Urinary bladder (tissue), 4 donors: ENCODE results near the gene FMR1. TPM values are rescaled to one million over a fixed set of nuclear protein-coding genes. Genes with fewer than 3 reads are reported as not detected.

Source experiments
- DNase-seq: peaks from one replicate; pipeline ENCODE4 v3.0.0-alpha.2; 2015; ENCODE audit errors: extremely low spot score
- H3K27ac ChIP-seq: one replicate; pipeline ENCODE4 v1.5.1; 2013; ENCODE audit warnings: low read depth, mild to moderate bottlenecking, moderate library complexity
- H3K36me3 ChIP-seq: one replicate; pipeline ENCODE4 v1.6.1; 2013; ENCODE audit warnings: mild to moderate bottlenecking, moderate library complexity; ENCODE audit not compliant: insufficient read depth
- H3K4me1 ChIP-seq: one replicate; pipeline ENCODE4 v1.6.1; 2013; ENCODE audit warnings: mild to moderate bottlenecking, moderate library complexity; ENCODE audit not compliant: insufficient read depth
- H3K4me3 ChIP-seq: one replicate; pipeline ENCODE4 v1.5.1; 2013; ENCODE audit warnings: low read depth, low read length
- WGBS: extraction: QIAGEN DNeasy Blood & Tissue Kit; methylation state at CpG from one replicate; pipeline ENCODE4 v1.1.7; 2013; 5-methylcytosine and 5-hydroxymethylcytosine counted together
- polyA plus RNA-seq: library from polyadenylated mRNA; stranded (reverse); fragments of 200-250 nt; gene quantifications from one replicate; pipeline ENCODE4 v1.2.3, GENCODE V29; 2013
- total RNA-seq: library from RNA; depleted of rRNA; stranded (reverse); fragments of >200 nt; gene quantifications from one replicate; pipeline ENCODE4 v1.2.3, GENCODE V29; 2014
- donor health status: healthy with polysubstance abuse.
- donor health status: healthy.

Gene FMR1
- total and polyA plus RNA-seq, 2 donors = 24.3 to 87.0 TPM

- no peak for DNase-seq
- Histone ChIP-seq H3K4me1 (no peaks in the 10 kb centered on the region), H3K27ac (no peak overlapping the region), H3K4me3 (no peak overlapping the region), H3K36me3 (no peaks in the 10 kb centered on the region)
- 71% methylated on average over 6 of the region's 6 CpGs for WGBS
Measured at GRCh38 chrX:147901461-147902126, 10.1 kb upstream of the FMR1 start.

- H3K27ac ChIP-seq = no peak overlapping the region
- DNase-seq = no peak
- H3K4me1 ChIP-seq = no peaks in the 10 kb centered on the region
- H3K36me3 ChIP-seq = no peaks in the 10 kb centered on the region
- 81% methylated on average over 2 of the region's 2 CpGs for WGBS
- H3K4me3 ChIP-seq = no peak overlapping the region
Measured at GRCh38 chrX:147902270-147902669, 9.4 kb upstream of the FMR1 start.

- no peak for DNase-seq
- 62% methylated on average over 5 of the region's 5 CpGs for WGBS
- Histone ChIP-seq H3K4me3 (no peak overlapping the region), H3K4me1 (no peaks in the 10 kb centered on the region), H3K27ac (no peak overlapping the region), H3K36me3 (no peaks in the 10 kb centered on the region)
Measured at GRCh38 chrX:147908106-147908505, 3.6 kb upstream of the FMR1 start.

GRCh38 chrX:147910607-147911006 lies 1.1 kb upstream of the FMR1 start:
- Histone ChIP-seq H3K27ac (no peak overlapping the region), H3K4me1 (no peaks in the 10 kb centered on the region), H3K4me3 (no peak overlapping the region), H3K36me3 (no peaks in the 10 kb centered on the region)
- WGBS = 91% methylated on average over 9 of the region's 9 CpGs
- no peak for DNase-seq

GRCh38 chrX:147912093-147912801 lies 528 bp downstream of the FMR1 start:
- Histone ChIP-seq H3K4me1 (no peaks in the 10 kb centered on the region), H3K27ac (peak overlapping the region; percentile 69)
- DNase-seq = peak; percentile 5

GRCh38 chrX:147913570-147913969 lies 1.9 kb downstream of the FMR1 start:
- no peak overlapping the region for H3K4me3 ChIP-seq
- no peaks in the 10 kb centered on the region for H3K4me1 ChIP-seq
- no peaks in the 10 kb centered on the region for H3K36me3 ChIP-seq
- H3K27ac ChIP-seq = no peak overlapping the region
- WGBS = 51% methylated on average over 6 of the region's 6 CpGs
- no peak for DNase-seq

More at GRCh38 chrX:147912093-147912801, 528 bp downstream of the FMR1 start:
- under 1% methylated on average over 43 of the region's 58 CpGs for WGBS
- peak overlapping the region; percentile 83 for H3K4me3 ChIP-seq
- H3K36me3 ChIP-seq = no peaks in the 10 kb centered on the region

GRCh38 chrX:147914591-147914990 lies 2.9 kb downstream of the FMR1 start:
- no peak overlapping the region for H3K4me3 ChIP-seq
- no peak overlapping the region for H3K27ac ChIP-seq
- WGBS = 55% methylated on average over 3 of the region's 3 CpGs
- DNase-seq = no peak
- H3K36me3 ChIP-seq = no peaks in the 10 kb centered on the region
- no peaks in the 10 kb centered on the region for H3K4me1 ChIP-seq

GRCh38 chrX:147916375-147916968 lies 4.8 kb downstream of the FMR1 start:
- no peaks in the 10 kb centered on the region for H3K36me3 ChIP-seq
- no peaks in the 10 kb centered on the region for H3K4me1 ChIP-seq
- DNase-seq = no peak
- no peak overlapping the region for H3K4me3 ChIP-seq
- WGBS = 86% methylated on average over 6 of the region's 6 CpGs
- no peak overlapping the region for H3K27ac ChIP-seq

- 57% methylated on average over 10 of the region's 10 CpGs for WGBS
- no peak overlapping the region for H3K4me3 ChIP-seq
- no peaks in the 10 kb centered on the region for H3K4me1 ChIP-seq
- no peaks in the 10 kb centered on the region for H3K36me3 ChIP-seq
- no peak for DNase-seq
- H3K27ac ChIP-seq = no peak overlapping the region
Measured at GRCh38 chrX:147917700-147918695, 6.3 kb downstream of the FMR1 start.

- H3K4me1 ChIP-seq = no peaks in the 10 kb centered on the region
- DNase-seq = no peak
- no peak overlapping the region for H3K27ac ChIP-seq
- WGBS = 73% methylated on average over 3 of the region's 3 CpGs
- no peak overlapping the region for H3K4me3 ChIP-seq
- no peaks in the 10 kb centered on the region for H3K36me3 ChIP-seq
Measured at GRCh38 chrX:147920161-147920666, 8.5 kb downstream of the FMR1 start.

- no peak overlapping the region for H3K4me3 ChIP-seq
Measured at GRCh38 chrX:147923605-147924004, 11.9 kb downstream of the FMR1 start.

GRCh38 chrX:147927256-147927655 lies 15.5 kb downstream of the FMR1 start:
- H3K36me3 ChIP-seq = peaks cover under 1% of the 10 kb centered on the region
- no peaks in the 10 kb centered on the region for H3K4me1 ChIP-seq
- 97% methylated on average over 4 of the region's 4 CpGs for WGBS
- H3K4me3 ChIP-seq = no peak overlapping the region
- no peak overlapping the region for H3K27ac ChIP-seq
- no peak for DNase-seq

More at GRCh38 chrX:147923605-147924004, 11.9 kb downstream of the FMR1 start:
- WGBS = 59% methylated on average over 1 of the region's 1 CpG
- no peak overlapping the region for H3K27ac ChIP-seq
- no peaks in the 10 kb centered on the region for H3K36me3 ChIP-seq
- H3K4me1 ChIP-seq = no peaks in the 10 kb centered on the region
- DNase-seq = no peak

GRCh38 chrX:147933815-147934214 lies 22.1 kb downstream of the FMR1 start:
- Histone ChIP-seq H3K27ac (no peak overlapping the region), H3K4me3 (no peak overlapping the region), H3K4me1 (no peaks in the 10 kb centered on the region), H3K36me3 (peaks cover 2% of the 10 kb centered on the region)
- WGBS = 95% methylated on average over 1 of the region's 1 CpG
- DNase-seq = no peak
